HUES48 (cell line): ENCODE results near the gene ZNF829.

Experiments
- H3K27ac ChIP-seq: one replicate; pipeline ENCODE4 v1.7.0; 2013; ENCODE audit warnings: low read depth, low read length, inconsistent platforms
- H3K27me3 ChIP-seq: 2 replicates; pipeline ENCODE4 v1.6.1; 2013; ENCODE audit warnings: mild to moderate bottlenecking, low read length; ENCODE audit not compliant: control insufficient read depth, insufficient read depth
- H3K36me3 ChIP-seq: 2 replicates; pipeline ENCODE4 v1.6.1; 2013; ENCODE audit warnings: low read length; ENCODE audit not compliant: control insufficient read depth, insufficient read depth
- H3K4me1 ChIP-seq: 2 replicates; pipeline ENCODE4 v1.6.1; 2013; ENCODE audit warnings: mild to moderate bottlenecking, low read length; ENCODE audit not compliant: control insufficient read depth, insufficient read depth
- H3K4me3 ChIP-seq: 2 replicates; pipeline ENCODE4 v1.5.1; 2013; ENCODE audit warnings: mild to moderate bottlenecking, low read depth, low read length
- H3K9ac ChIP-seq: 2 replicates; pipeline ENCODE4 v1.6.1; 2013; ENCODE audit warnings: mild to moderate bottlenecking, low read depth, low read length, moderate library complexity
- H3K9me3 ChIP-seq: 2 replicates; pipeline ENCODE4 v1.6.1; 2013; ENCODE audit warnings: low read length; ENCODE audit not compliant: control insufficient read depth, insufficient read depth

The ZNF829 gene

DNA sequence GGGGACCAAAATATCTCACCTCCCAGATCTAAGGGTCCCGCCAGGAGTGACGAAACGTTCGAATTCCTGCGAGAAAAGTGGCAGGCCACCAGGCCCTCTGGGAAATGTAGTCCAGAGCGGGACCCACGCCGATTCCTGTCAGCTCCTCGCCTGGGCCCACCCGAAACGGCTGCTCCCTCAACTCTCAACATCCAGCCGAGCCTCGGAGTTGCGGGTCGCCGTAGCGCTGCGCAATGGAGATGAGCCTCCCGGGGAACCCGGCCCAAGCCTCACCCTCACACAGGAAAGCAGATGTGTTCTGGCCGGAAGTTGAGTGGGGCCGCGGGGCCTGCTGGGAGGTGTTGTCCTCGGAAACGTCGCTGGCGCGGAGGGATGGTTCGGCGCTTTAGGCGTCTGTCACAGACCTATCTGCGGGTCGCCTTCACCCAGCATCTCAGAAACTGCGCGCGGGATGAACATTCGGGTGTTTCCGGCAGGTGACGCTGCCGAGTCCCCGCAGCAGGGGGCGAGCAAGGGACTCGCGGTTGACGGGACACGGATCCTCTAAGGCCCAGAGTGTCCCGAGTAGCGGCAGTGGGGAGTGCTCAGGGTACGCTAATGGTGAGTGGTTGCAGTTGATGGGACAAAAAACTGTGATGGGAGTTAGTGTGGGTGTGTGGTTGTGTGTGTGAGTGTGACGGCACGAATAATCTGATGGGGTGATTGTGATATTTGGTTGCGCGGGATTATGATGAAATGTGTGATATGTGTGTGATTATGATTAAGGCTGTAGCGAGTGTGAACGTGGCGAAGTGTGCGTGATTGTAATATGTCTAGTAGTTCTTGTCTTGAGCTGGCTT lies at the start of gene ZNF829, which contains the start of gene ZNF568:
Gene ZNF829 (minus strand): TSS at position 300 of the 839 bp plus-strand sequence. CDS start 1,124 bp downstream, outside the sequence.
Gene ZNF568 (plus strand): TSS at position 341 of the 839 bp plus-strand sequence. CDS start 6,439 bp downstream, outside the sequence.
- Histone ChIP-seq H3K9ac (peak within 1 kb of the TSS; percentile 88), H3K27me3 (no peaks in the 10 kb centered on the region), H3K4me3 (peak within 1 kb of the TSS; percentile 96), H3K4me1 (no peaks in the 10 kb centered on the region), H3K27ac (peak within 1 kb of the TSS; percentile 66), H3K9me3 (peaks cover 26% of the 10 kb centered on the region), H3K36me3 (peaks cover 11% of the 10 kb centered on the region; the same call in 1 of the 2 replicates)

DNA sequence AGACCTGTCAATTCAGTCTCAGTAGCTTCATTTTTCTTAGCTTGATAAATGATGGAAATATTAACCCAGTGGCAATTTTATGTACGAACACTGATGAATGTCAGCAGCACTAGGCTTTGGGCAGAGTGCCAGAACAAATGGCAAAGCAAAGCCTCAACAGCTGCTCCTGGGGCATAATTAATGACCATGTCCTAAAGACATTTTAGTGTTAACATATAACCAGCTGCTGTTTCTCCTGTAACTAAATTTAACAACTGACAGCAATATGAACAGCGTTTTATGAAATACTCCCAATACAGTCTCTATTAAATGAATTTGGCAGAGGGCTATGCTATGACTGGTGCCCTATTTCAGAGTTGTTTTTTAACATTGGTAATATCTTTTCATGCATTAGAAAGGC lies 47.2 kb upstream of the ZNF829 start:
- H3K27ac ChIP-seq, result no peak overlapping the region
- H3K27me3 ChIP-seq, result no peaks in the 10 kb centered on the region
- H3K36me3 ChIP-seq, result no peaks in the 10 kb centered on the region
- no peak overlapping the region for H3K4me3 ChIP-seq
- no peak overlapping the region for H3K9ac ChIP-seq
- no peaks in the 10 kb centered on the region for H3K4me1 ChIP-seq
- peaks cover 77% of the 10 kb centered on the region for H3K9me3 ChIP-seq

DNA sequence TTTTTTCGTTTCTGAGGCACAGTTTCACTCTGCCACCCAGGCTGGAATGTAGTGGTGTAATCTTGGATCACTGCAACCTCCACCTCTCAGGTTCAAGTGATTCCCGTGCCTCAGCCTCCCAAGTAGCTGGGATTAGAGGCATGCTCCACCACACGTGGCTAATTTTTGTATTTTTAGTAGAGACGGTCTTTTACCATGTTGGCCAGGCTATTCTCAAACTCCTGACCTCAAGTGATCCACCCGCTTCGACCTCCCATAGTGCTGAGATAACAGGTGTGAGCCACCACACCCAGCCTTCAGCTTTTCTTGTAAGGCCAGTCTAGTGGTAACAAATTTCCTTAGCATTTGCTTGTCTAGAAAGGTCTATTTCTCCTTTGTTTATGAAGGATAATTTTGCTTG lies 46.3 kb upstream of the ZNF829 start:
- Histone ChIP-seq H3K9me3 (peaks cover 77% of the 10 kb centered on the region), H3K27ac (no peak overlapping the region), H3K36me3 (no peaks in the 10 kb centered on the region), H3K4me3 (0 out of 2 replicates have a peak overlapping the region, but pooled peaks have one; percentile 8), H3K9ac (no peak overlapping the region), H3K4me1 (no peaks in the 10 kb centered on the region), H3K27me3 (no peaks in the 10 kb centered on the region)

DNA sequence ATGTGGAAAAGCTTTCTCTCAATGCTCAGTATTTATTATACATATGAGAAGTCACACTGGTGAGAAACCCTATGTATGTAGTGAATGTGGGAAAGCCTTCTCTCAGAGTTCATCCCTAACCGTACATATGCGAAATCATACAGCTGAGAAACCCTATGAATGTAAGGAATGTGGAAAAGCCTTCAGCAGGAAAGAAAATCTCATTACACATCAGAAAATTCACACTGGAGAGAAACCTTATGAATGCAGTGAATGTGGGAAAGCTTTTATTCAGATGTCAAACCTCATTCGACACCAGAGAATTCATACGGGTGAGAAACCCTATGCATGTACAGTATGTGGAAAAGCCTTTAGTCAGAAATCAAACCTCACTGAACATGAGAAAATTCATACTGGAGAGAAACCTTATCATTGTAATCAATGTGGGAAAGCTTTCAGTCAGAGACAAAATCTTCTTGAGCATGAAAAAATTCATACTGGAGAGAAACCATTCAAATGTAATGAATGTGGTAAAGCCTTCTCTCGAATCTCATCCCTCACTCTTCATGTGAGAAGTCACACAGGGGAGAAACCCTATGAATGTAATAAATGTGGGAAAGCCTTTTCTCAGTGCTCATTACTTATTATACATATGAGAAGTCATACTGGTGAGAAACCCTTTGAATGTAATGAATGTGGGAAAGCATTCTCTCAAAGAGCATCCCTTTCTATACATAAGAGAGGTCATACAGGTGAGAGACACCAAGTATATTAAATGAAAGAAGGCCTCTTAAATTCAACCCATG lies 34.4 kb upstream of the ZNF829 start:
- H3K27me3 ChIP-seq, result no peaks in the 10 kb centered on the region
- peaks cover 3% of the 10 kb centered on the region; the same call in 1 of the 2 replicates for H3K36me3 ChIP-seq
- H3K4me3 ChIP-seq, result peak overlapping the region; percentile 1; the same call in 1 of the 2 replicates
- peaks cover 80% of the 10 kb centered on the region for H3K9me3 ChIP-seq
- H3K9ac ChIP-seq, result no peak overlapping the region
- H3K27ac ChIP-seq, result no peak overlapping the region
- no peaks in the 10 kb centered on the region for H3K4me1 ChIP-seq

DNA sequence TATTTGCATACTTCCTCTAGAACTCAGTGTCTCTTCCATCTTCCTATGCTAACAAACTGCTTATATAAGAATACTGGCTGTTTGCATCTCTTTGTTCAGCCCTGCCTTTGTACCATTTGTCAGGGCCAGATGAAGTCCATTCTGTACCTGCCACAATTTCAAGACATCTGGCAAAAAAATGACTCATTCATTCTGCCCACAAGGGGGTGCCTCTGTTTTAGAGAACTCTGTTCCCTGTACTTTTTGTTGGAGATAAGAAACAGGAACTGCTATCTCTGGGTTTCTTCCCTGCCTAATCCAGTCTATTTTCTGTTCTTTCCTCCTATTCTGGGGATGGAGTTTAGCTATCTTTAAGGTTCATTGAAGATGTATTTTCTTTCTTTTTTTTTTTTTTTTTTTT lies 23.1 kb upstream of the ZNF829 start:
- Histone ChIP-seq H3K9ac (no peak overlapping the region), H3K4me1 (no peaks in the 10 kb centered on the region), H3K27ac (no peak overlapping the region), H3K9me3 (peaks cover 64% of the 10 kb centered on the region), H3K4me3 (no peak overlapping the region), H3K36me3 (peaks cover 12% of the 10 kb centered on the region; the same call in 1 of the 2 replicates), H3K27me3 (no peaks in the 10 kb centered on the region)

DNA sequence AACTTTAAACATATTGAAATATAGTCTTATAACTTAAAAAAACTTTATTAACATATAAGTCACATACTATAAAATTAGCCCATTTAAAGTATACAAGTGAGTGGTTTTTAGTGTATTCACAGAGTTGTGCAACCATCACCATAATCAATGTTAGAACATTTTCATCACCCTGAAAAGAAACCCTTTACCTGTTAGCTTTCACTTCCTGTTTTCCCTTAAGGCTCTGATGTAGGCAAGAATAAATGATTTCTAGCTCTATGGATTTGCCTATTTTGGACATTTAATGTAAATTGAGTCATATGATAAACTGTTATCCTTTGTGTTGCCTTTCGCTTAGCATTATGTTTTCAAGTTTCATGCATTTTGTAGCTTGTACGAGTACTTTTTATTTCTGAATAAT lies 15.6 kb upstream of the ZNF829 start:
- no peak overlapping the region for H3K4me3 ChIP-seq
- H3K9ac ChIP-seq, result no peak overlapping the region
- H3K36me3 ChIP-seq, result peaks cover 1% of the 10 kb centered on the region; the same call in 1 of the 2 replicates
- H3K4me1 ChIP-seq, result no peaks in the 10 kb centered on the region
- H3K27me3 ChIP-seq, result no peaks in the 10 kb centered on the region
- peaks cover 66% of the 10 kb centered on the region for H3K9me3 ChIP-seq
- H3K27ac ChIP-seq, result no peak overlapping the region

DNA sequence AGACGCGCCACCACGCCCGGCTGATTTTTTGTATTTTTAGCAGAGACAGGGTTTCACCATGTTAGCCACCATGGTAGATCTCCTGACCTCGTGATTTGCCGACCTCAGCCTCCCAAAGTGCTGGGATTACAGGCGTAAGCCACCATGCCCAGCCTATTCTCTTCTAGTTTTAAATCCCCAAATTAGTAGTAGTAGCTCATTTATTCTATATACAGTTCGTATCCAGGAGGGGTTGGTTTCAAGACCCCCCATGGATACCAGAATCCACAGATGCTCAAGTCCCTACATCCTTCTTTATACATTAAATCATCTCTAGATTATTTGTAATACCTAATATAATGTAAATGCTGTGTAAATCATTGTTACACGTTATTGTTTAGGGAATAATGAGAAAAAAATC lies 2.0 kb upstream of the ZNF829 start:
- Histone ChIP-seq H3K4me1 (no peaks in the 10 kb centered on the region), H3K4me3 (no peak overlapping the region), H3K9me3 (peaks cover 26% of the 10 kb centered on the region), H3K9ac (no peak overlapping the region), H3K36me3 (peaks cover 9% of the 10 kb centered on the region; the same call in 1 of the 2 replicates), H3K27me3 (no peaks in the 10 kb centered on the region), H3K27ac (no peak overlapping the region)

DNA sequence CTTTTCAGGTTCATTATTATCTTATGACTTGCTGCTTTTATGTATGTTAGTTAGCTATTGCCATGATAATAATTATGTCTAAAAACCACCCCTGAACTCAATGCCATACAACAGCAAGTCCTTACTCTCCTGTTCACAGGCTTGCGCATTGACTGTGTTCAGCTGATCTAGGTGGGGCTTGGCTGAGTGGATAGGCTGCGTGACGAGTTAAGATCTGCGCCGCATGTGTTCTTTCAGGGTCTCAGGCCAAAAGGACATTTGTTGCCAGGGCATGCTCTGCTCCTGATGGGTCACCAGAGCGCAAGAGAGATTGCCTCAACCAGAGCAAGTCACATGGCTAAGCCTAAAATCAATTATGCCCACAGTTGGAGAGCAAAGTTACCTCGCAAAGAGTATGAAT lies 900 bp upstream of the ZNF829 start:
- Histone ChIP-seq H3K4me3 (peak overlapping the region; percentile 96), H3K36me3 (peaks cover 9% of the 10 kb centered on the region; the same call in 1 of the 2 replicates), H3K9ac (peak overlapping the region; percentile 88), H3K27me3 (no peaks in the 10 kb centered on the region), H3K9me3 (peaks cover 24% of the 10 kb centered on the region), H3K4me1 (no peaks in the 10 kb centered on the region), H3K27ac (no peak overlapping the region)

DNA sequence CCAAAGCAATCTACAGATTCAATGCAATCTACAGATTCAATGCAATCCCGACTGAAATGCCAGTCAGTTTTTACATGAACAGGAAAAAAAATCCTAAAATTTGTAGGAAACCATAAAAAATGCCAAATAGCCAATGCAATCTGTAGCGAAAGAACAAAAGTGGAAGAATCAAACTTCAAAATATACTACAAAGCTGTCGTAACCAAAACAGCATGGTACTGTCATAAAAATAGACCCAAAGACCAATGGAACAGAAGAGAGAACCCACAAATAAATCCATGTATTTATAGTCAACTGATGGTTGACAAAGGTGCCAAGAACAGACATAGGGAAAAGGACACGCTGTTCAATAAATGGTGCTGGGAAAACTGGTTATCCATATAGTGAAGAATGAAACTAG lies 17.7 kb downstream of the ZNF829 start:
- Histone ChIP-seq H3K9ac (no peak overlapping the region), H3K4me1 (no peaks in the 10 kb centered on the region), H3K36me3 (peaks cover 23% of the 10 kb centered on the region; the same call in 1 of the 2 replicates), H3K27me3 (no peaks in the 10 kb centered on the region), H3K9me3 (peaks cover 81% of the 10 kb centered on the region), H3K27ac (no peak overlapping the region), H3K4me3 (no peak overlapping the region)

DNA sequence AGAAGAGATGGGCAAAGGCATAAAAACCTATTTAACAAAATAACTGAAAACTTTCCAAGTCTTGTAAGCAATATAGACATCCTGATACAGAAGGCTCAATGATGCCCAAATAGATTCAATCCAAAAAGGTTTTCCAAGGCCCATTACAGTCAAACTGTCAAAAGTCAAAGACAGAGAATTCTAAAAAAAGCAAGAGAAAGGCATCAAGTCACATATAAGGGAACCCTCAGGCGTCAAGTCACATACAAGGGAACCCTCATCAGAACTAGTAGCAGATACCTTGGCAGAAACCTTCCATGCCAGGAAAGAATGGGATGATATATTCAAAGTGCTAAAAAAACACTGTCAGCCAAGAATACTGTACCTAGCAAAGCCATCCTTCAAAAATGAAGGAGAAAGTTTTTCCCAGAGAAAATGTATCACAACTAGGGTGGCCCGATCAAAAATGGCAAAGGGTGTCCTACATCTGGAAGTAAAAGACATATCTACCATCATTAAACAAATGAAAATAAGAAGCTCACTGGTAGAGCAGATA lies 21.2 kb downstream of the ZNF829 start:
- Histone ChIP-seq H3K4me3 (peak overlapping the region; percentile 26; the same call in 1 of the 2 replicates), H3K4me1 (no peaks in the 10 kb centered on the region), H3K9me3 (peaks cover 91% of the 10 kb centered on the region), H3K27me3 (no peaks in the 10 kb centered on the region), H3K36me3 (peaks cover 42% of the 10 kb centered on the region), H3K27ac (no peak overlapping the region), H3K9ac (no peak overlapping the region)
